HG02870 (cell line): Measurements from ENCODE around the gene ITIH2.

ENCODE experiments used
- ATAC-seq: cut with Tn5 transposase; IDR thresholded peaks from one replicate; pipeline ENCODE4 v1.9.1; 2021; ENCODE audit warnings: mild to moderate bottlenecking, moderate library complexity; ENCODE audit not compliant: unreplicated experiment

ITIH2 gene

DNA sequence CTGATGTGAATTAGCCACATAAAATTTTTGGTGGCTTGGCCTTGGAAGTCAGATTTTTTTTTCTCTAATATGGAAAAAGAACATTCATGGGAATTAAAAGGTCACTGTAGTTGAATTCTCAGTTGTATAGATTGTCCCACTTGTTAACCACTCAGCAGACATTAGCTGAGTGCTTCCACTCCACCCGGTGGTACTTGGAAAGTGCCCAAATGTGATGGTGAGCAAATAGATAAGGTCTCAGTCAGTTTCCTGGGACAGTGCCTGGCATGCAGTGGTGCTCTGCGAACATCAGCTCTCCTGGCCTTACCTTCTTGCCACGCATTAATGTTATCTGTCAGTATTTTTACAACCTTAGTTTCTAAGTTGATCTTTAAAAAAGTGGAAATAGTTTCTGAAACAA lies 86.3 kb downstream of the ITIH2 start:
- no peak for ATAC-seq

DNA sequence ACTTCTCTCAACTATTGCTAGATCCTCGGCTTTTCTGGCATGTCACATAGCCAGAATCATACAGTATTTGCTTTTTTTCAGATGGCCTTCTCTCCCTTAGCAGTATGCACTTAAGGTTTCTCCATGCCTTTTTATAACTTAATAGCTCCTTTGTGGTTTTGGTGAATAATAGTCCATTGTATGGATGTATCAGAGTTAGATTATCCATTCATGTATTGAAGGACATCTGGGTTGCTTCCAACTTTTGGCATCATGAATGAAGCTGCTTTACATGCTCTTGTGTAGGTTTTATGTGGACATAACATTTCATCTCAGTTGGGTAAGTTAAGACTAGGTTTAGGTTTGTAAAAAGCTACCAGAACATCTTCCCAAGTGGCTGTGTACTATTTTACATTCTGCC lies 89.4 kb downstream of the ITIH2 start:
- no peak for ATAC-seq

DNA sequence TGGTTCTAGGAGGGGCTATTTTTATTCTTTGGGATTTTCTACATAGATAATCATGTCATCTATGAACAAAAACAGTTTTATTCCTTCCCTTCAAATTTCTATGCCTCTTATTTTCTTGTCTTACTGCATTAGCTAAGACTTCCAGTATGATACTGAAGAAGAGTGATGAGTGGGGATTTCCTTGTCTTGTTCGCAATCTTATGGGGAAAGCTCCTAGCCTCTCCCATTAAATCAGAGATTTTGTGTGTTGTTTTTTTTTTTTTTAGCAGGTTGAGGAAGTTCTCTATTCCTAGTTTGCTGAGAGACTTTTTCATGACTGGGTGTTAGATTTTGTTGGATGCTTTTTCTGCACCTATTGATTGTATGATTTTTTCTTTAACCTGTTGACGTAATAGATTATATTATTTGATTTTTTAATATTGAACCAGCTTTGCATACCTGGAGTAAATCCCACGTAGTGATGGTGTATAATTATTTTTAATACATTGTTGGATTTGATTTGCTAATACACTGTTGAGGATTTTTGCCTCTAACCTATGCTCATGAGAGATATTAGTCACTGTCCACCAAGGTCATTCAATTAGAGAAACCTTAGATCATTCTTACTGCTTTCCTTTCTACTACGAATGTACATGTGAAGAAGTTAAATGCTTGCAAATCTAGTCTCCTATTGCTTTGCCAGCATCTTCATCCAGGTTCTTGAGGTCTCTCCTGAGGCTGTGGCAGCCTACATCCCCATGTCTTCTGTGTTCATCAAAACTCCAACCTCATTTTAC lies 91.3 kb downstream of the ITIH2 start:
- ATAC-seq, result no peak

DNA sequence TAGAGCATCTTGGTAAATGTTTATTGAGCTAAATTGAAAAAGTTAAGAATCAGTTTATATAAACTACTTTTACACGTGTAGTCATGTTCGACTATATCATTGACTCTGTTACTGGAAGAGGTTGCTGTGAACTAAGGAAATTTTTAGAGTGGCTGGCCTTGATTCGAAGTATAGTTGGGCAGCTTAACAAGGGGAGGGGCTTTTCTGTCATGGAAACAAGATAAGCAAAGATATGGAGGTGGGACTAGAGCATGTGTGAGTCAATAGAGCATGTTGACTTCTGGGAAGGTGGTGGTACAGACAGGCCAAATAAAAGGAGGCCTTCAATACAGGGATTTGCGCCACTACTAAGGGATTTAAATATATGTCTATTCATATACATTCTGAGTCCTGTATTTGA lies 92.5 kb downstream of the ITIH2 start:
- no peak for ATAC-seq

DNA sequence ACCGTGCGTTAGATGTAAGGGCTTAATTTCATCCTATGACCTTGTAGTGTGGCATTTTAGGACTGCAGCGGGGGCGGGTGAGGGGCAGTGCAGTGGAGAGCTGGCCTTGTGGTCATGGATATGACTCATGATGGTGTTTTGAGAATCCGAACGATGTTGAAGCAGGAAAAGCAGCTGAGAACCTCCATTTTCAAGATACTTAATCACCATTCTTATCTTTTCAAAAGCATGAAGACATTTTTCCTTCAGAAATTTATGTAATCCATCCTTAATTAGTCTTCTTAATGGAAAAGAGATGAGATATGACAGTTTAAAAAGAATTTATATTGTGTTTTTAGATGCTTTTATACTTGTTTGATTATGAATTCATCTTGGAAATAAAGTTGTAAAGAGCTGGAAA lies 94.5 kb downstream of the ITIH2 start:
- ATAC-seq, result no peak
